Activated CD4-positive, alpha-beta T cell treated with anti-CD3 and anti-CD28 coated beads, Interleukin-10, Interleukin-2, amounts not matched to agents 100 ng/mL and 50 ng/mL, durations not matched to agents 16 hours and 8 hours (primary cell): ENCODE data around the gene DSTYK.
A peak's percentile ranks its signal among the peaks of the same experiment; 100 is the strongest.

Experiments used
- DNase-seq: peaks from one replicate; pipeline ENCODE4 v3.0.0-alpha.2; 2020

DSTYK gene

GRCh38 chr1:205121660-205122488, 89.6 kb downstream of the DSTYK start, which contains the start of gene RBBP5:
Gene RBBP5 (minus strand): TSS chr1:205121978. CDS start chr1:205121873, 105 bp downstream.
- DNase-seq, result peak; percentile 97

DNA sequence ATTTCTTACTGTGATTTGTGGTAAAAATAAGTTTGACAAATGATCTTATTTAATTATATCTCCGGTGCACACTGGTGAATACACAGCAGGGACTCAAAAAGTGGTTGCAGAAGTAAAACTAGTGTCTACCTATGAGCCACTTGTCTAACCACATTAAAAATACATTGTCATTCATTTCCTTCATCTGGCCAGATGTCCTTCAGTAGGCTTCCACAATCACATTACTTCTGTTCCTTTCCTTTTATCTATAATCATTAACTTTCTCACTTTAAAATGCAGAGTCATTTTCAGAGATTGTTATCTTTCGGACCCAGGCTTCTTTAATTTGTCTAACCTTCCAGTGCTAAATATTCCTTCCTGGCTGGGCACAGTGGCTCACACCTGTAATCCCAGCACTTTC, 92.8 kb downstream of the DSTYK start:
- no peak for DNase-seq

DNA sequence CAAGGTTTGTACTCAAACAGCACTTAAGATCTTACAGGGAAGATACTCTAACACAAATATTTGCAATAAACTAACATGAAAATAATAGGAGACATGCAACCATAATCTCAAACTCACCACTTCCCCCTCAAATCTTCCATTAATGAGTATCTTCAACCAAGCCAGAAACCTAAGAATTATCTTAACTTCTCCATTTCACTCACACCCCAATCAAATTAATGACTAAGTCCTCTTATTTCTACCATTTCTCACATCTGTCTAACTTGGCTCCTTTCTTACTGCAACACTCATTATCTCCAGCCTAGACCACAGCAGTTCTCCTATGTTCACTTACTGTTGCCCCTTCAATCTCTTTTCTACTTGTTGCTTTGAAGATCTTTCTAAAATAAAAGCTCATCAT, 100.1 kb downstream of the DSTYK start:
- DNase-seq, result peak; percentile 7

- DNase-seq, result no peak
Observed at GRCh38 chr1:205109711-205110110, 101.8 kb downstream of the DSTYK start.

- no peak for DNase-seq
Observed at GRCh38 chr1:205109269-205109668, 102.2 kb downstream of the DSTYK start.

DNA sequence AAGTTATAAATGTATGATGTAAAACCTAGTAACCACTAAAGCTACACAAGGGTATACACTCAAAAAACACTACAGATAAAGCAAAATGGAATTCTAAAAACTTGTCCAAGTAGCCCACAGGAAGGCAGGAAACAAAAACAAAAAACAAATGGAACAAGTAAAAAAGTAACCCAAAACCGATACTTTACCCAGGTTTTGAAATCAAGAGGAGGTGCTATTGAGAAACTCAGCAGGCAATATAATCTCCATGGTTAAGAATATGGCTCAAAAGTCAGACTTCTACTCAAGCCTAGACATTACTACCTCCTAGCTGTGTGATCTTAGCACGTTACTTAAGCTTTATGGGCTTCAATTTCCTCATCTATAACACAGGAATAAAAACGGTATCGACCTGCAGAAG, 103.0 kb downstream of the DSTYK start:
- no peak for DNase-seq

GRCh38 chr1:205107327-205107726, 104.2 kb downstream of the DSTYK start:
- DNase-seq, result no peak

GRCh38 chr1:205102404-205102803, 109.1 kb downstream of the DSTYK start:
- no peak for DNase-seq

GRCh38 chr1:205098242-205098641, 113.3 kb downstream of the DSTYK start:
- DNase-seq, result no peak

- no peak for DNase-seq
Observed at GRCh38 chr1:205095422-205095821, 116.1 kb downstream of the DSTYK start.
